Upper lobe of left lung (tissue), 4 donors: ENCODE data around the gene ZNF714.

Experiments used
- CTCF ChIP-seq, 6 experiments: fragments of 450-650 bp in 4 of 6; fragments of 200-600 bp in 2 of 6; sonication (generic) in 2 of 6; IDR thresholded peaks; one replicate each; pipeline ENCODE4 v1.5.1; 2016 to 2019; ENCODE audit warnings: antibody characterized with exemption in 6 of 6
- EP300 ChIP-seq, 4 donors: sonication (generic); formaldehyde crosslinking; IDR thresholded peaks; one replicate each; pipeline ENCODE4 v1.5.1; 2017; ENCODE audit warnings: antibody characterized with exemption in 4 of 4, control low read depth in 2 of 4
- POLR2AphosphoS5 ChIP-seq, 2 donors: sonication (generic); formaldehyde crosslinking; IDR thresholded peaks; one replicate each; pipeline ENCODE4 v1.5.1; 2017; ENCODE audit warnings: antibody characterized with exemption in 2 of 2

DNA sequence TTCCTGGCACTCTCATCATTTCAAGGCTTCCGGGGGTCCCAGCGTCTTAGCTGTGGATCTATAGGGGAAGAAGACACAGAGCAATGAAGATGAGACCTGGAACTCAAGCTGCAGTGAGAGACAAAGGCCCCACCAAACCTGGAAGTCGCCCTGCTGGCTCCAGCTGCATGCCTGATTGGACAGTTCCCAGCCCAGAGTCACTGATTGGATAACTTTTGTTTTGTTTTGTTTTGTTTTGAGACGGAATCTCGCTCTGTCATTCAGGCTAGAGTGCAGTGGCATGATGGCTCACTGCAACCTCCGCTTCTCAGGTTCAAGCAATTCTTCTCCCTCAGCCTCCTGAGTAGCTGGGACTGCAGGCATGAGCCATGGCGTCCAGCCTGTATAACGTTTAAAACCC is 53.4 kb downstream of the ZNF714 start:
- TF ChIP-seq CTCF (IDR thresholded peaks at IDR 0.05): no peak
- TF ChIP-seq EP300 (IDR thresholded peaks at IDR 0.05): no peak
- no peak for TF ChIP-seq POLR2AphosphoS5 (IDR thresholded peaks at IDR 0.05)
